Peyer's patch (tissue), 4 donors: ENCODE measurements around the gene USP33.

Experiments used
- POLR2A ChIP-seq, 2 donors: fragments of 450-650 bp; IDR thresholded peaks; one replicate each; pipeline ENCODE4 v1.5.1; 2017; ENCODE audit warnings: antibody characterized with exemption in 2 of 2, mild to moderate bottlenecking in 2 of 2, moderate library complexity in 2 of 2
- TF ChIP-seq, protein P1 (sequence below), 6 experiments: fragments of 450-650 bp in 4 of 6; fragments of 200-600 bp in 2 of 6; sonication (generic) in 1 of 6; IDR thresholded peaks; one replicate each; pipeline ENCODE4 v1.5.1; 2017 to 2019; ENCODE audit warnings: antibody characterized with exemption in 6 of 6, mild to moderate bottlenecking in 3 of 6, moderate library complexity in 1 of 6

DNA sequence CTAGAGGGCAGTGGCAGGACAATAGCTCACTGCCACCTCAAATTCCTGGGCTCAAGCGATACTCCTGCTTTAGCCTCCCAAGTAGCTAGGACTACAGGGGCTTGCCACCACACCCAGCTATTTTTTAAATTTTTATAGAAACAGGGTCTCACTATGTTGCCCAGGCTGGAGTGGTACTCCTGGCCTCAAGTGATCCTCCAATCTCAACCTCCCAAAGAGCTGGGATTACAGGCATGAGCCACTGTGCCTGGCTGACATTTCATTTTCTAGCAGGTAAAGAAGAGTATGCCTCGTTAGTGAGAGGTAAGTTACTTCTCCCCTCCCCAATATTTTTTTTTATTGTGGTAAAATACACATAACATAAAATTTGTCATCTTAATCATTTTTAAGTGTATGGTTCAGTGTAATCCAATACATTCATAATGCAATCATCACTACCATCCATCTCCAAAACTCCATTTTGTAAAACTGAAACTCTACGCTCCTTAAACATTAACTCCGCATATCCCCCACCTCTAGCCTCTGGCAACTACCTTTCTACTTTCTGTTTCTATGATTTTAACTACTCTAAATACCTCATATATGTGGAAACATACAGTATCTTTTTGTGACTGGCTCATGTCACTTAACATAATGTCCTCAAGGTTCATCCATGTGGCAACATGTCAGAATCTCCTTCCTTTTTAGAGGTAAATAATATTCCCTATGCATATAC is 99.6 kb downstream of the USP33 start:
- TF ChIP-seq, protein P1, sequence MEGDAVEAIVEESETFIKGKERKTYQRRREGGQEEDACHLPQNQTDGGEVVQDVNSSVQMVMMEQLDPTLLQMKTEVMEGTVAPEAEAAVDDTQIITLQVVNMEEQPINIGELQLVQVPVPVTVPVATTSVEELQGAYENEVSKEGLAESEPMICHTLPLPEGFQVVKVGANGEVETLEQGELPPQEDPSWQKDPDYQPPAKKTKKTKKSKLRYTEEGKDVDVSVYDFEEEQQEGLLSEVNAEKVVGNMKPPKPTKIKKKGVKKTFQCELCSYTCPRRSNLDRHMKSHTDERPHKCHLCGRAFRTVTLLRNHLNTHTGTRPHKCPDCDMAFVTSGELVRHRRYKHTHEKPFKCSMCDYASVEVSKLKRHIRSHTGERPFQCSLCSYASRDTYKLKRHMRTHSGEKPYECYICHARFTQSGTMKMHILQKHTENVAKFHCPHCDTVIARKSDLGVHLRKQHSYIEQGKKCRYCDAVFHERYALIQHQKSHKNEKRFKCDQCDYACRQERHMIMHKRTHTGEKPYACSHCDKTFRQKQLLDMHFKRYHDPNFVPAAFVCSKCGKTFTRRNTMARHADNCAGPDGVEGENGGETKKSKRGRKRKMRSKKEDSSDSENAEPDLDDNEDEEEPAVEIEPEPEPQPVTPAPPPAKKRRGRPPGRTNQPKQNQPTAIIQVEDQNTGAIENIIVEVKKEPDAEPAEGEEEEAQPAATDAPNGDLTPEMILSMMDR (IDR thresholded peaks at IDR 0.05), result no peak
- no peak for TF ChIP-seq POLR2A (IDR thresholded peaks at IDR 0.05)
